K562 (cell line): Measurements from ENCODE around the gene NDFIP1. TPM values are rescaled to one million over a fixed set of nuclear protein-coding genes. Genes with fewer than 3 reads are reported as not detected.

Experiments
- ATAC-seq: fragments of 200-7000 bp; cut with Tn5 transposase; 3 replicates; pipeline ENCODE4 v1.9.1; 2020; ENCODE audit warnings: moderate library complexity
- BruUV-seq: library from RNA; stranded (reverse); fragments of 400-500 nt; replicated peaks from 2 replicates; lab custom pipeline; 2021; lab: Mats Ljungman, UMichigan
- CTCF ChIA-PET: fragments of 300-600 bp; formaldehyde crosslinking; extraction: SDS; loops from one replicate; lab custom pipeline; 2021; ENCODE audit warnings: low intra/inter-chr PET ratio; lab: Yijun Ruan, JAX
- POLR2A ChIA-PET: fragments of 300-600, 350-650 bp; sonication (Branson Sonifier 250); formaldehyde crosslinking; extraction: SDS; loops from one replicate; lab custom pipeline; 2021; ENCODE audit warnings: antibody characterized with exemption, inconsistent platforms; lab: Yijun Ruan, JAX
- DNase-seq, 4 experiments: peaks; one replicate each; pipeline versions ENCODE4 v3.0.0 to v3.0.0-alpha.2; 2011 to 2018; ENCODE audit warnings: low spot score in 3 of 4, mixed read lengths in 3 of 4; ENCODE audit errors: extremely low read depth in 1 of 4
- FAIRE-seq: peaks from 2 replicates; lab custom pipeline; 2011; peaks lifted over from hg19 to GRCh38; lab: Jason Lieb, UNC
- H2AFZ ChIP-seq: 2 replicates; pipeline ENCODE4 v1.6.0; 2011; ENCODE audit warnings: low read depth, low read length, control low read depth, inconsistent platforms
- H3K27ac ChIP-seq: fragments of 200-600 bp; 3 replicates; pipeline ENCODE4 v1.8.0; 2011; ENCODE audit warnings: low read depth, mild to moderate bottlenecking, control low read depth, inconsistent platforms, low read length, moderate library complexity, mixed read lengths; ENCODE audit errors: extremely low read depth
- H3K27me3 ChIP-seq, 2 experiments: fragments of 300-600 bp in 1 of 2; 2 replicates in 1 of 2; 3 replicates in 1 of 2; pipeline versions ENCODE4 v1.6.0 to v1.8.0; 2011; ENCODE audit warnings: inconsistent platforms in 2 of 2, low read length in 2 of 2, mild to moderate bottlenecking in 1 of 2, mixed read lengths in 1 of 2, moderate library complexity in 1 of 2; ENCODE audit not compliant: control insufficient read depth in 2 of 2, insufficient read depth in 2 of 2
- H3K36me3 ChIP-seq: fragments of 300-600 bp; 3 replicates; pipeline ENCODE4 v1.8.0; 2011; ENCODE audit warnings: mild to moderate bottlenecking, low read length, inconsistent platforms; ENCODE audit not compliant: control insufficient read depth, insufficient read depth
- H3K4me1 ChIP-seq, 2 experiments: fragments of 200-600 bp in 1 of 2; replicated peaks in 1 of 2; 2 replicates in 1 of 2; 3 replicates in 1 of 2; pipeline versions ENCODE4 v1.5.1 to v1.8.0; 2011; ENCODE audit warnings: inconsistent platforms in 2 of 2, low read length in 2 of 2, mild to moderate bottlenecking in 1 of 2, mixed read lengths in 1 of 2, moderate library complexity in 1 of 2; ENCODE audit not compliant: control insufficient read depth in 2 of 2, insufficient read depth in 2 of 2
- H3K4me2 ChIP-seq: 2 replicates; pipeline ENCODE4 v1.6.1; 2011; ENCODE audit warnings: low read length, control low read depth, inconsistent platforms, mixed read lengths; ENCODE audit not compliant: insufficient read depth
- H3K4me3 ChIP-seq: fragments of 200-600 bp; sonication (generic), shearing (Covaris generic); 2 replicates; pipeline ENCODE4 v1.5.1; 2016; ENCODE audit warnings: control low read depth, inconsistent platforms
- H3K79me2 ChIP-seq: fragments of 200-600 bp; 3 replicates; pipeline ENCODE4 v1.8.0; 2011; ENCODE audit warnings: low read length, inconsistent platforms; ENCODE audit not compliant: control insufficient read depth, insufficient read depth
- H3K9ac ChIP-seq, 2 experiments: 2 replicates each; pipeline versions ENCODE4 v1.6.0 to v1.6.1; 2011; ENCODE audit warnings: low read depth in 2 of 2, low read length in 2 of 2, control low read depth in 1 of 2, inconsistent platforms in 1 of 2, mild to moderate bottlenecking in 1 of 2, mixed read lengths in 1 of 2; ENCODE audit not compliant: insufficient read depth in 1 of 2
- H3K9me1 ChIP-seq: one replicate; pipeline ENCODE4 v1.6.0; 2011; ENCODE audit warnings: inconsistent platforms, mild to moderate bottlenecking, low read length, moderate library complexity; ENCODE audit not compliant: control insufficient read depth, insufficient read depth
- H3K9me3 ChIP-seq: replicated peaks from 2 replicates; pipeline ENCODE4 v1.5.1; 2011; ENCODE audit warnings: low read depth, low read length, inconsistent platforms; ENCODE audit not compliant: control insufficient read depth, insufficient read depth
- H4K20me1 ChIP-seq: replicated peaks from 2 replicates; pipeline ENCODE4 v1.6.1; 2011; ENCODE audit warnings: low read length, inconsistent platforms, mixed read lengths; ENCODE audit not compliant: control insufficient read depth, insufficient read depth
- GTF2B ChIP-seq: IDR thresholded peaks from 2 replicates; pipeline ENCODE4 v1.6.1; 2011; ENCODE audit not compliant: insufficient read length; ENCODE audit errors: extremely low read depth
- KDM4B ChIP-seq, 2 experiments: fragments of 450-650 bp in 1 of 2; sonication (generic) in 1 of 2; IDR thresholded peaks; 2 replicates each; pipeline ENCODE4 v1.6.1; 2016 to 2017; ENCODE audit warnings: borderline replicate concordance in 2 of 2, antibody characterized with exemption in 1 of 2, low read depth in 1 of 2, mild to moderate bottlenecking in 1 of 2
- MCM7 ChIP-seq, 2 experiments: fragments of 450-650 bp; IDR thresholded peaks; 2 replicates each; pipeline ENCODE4 v1.6.1; 2016 to 2018
- MEF2D ChIP-seq: conservative IDR thresholded peaks from 2 replicates; pipeline ENCODE4 v1.6.1; 2016; ENCODE audit warnings: low read depth, missing genetic modification characterization, missing compliant biosample characterization
- POLR3A ChIP-seq: IDR thresholded peaks from 2 replicates; pipeline ENCODE4 v1.6.1; 2011; ENCODE audit warnings: borderline replicate concordance, mild to moderate bottlenecking, moderate library complexity; ENCODE audit not compliant: insufficient read length, insufficient read depth; ENCODE audit errors: extremely low read depth
- PRMT5 ChIP-seq: sonication (generic); formaldehyde crosslinking; IDR thresholded peaks from 2 replicates; pipeline ENCODE4 v1.5.0; 2020; ENCODE audit warnings: missing genetic modification reagents
- RB1 ChIP-seq: fragments of 450-650 bp; IDR thresholded peaks from 2 replicates; pipeline ENCODE4 v1.6.1; 2017; ENCODE audit warnings: low read depth, mild to moderate bottlenecking
- TAF9B ChIP-seq: fragments of 450-650 bp; IDR thresholded peaks from 2 replicates; pipeline ENCODE4 v1.6.1; 2018; ENCODE audit warnings: mild to moderate bottlenecking; ENCODE audit not compliant: partially characterized antibody
- TEAD4 ChIP-seq, 2 experiments: sonication (generic) in 1 of 2; formaldehyde crosslinking in 1 of 2; IDR thresholded peaks; 2 replicates each; pipeline versions ENCODE4 v1.6.1 to v1.8.0; 2012 to 2022; ENCODE audit warnings: borderline replicate concordance in 1 of 2, inconsistent platforms in 1 of 2, low read length in 1 of 2, mild to moderate bottlenecking in 1 of 2, missing genetic modification reagents in 1 of 2
- ZBTB8A ChIP-seq: fragments of 450-650 bp; IDR thresholded peaks from 2 replicates; pipeline ENCODE4 v1.6.1; 2018; ENCODE audit warnings: mild to moderate bottlenecking, moderate library complexity; ENCODE audit not compliant: partially characterized antibody
- ZKSCAN3 ChIP-seq: fragments of 250-450 bp; sonication (Bioruptor Pico); IDR thresholded peaks from 2 replicates; pipeline ENCODE4 v1.4.0; 2020
- ZNF134 ChIP-seq: fragments of 250-450 bp; sonication (Bioruptor Pico); conservative IDR thresholded peaks from 2 replicates; pipeline ENCODE4 v1.4.0; 2020
- ZNF316 ChIP-seq: fragments of 450-650 bp; IDR thresholded peaks from 2 replicates; pipeline ENCODE4 v1.6.1; 2016
- ZNF586 ChIP-seq: fragments of 450-650 bp; formaldehyde crosslinking; conservative IDR thresholded peaks from 2 replicates; pipeline ENCODE4 v1.4.0; 2020; ENCODE audit warnings: mild to moderate bottlenecking, moderate library complexity
- ZNF780A ChIP-seq: fragments of 250-450 bp; sonication (Bioruptor Pico); IDR thresholded peaks from 2 replicates; pipeline ENCODE4 v1.5.0; 2021; ENCODE audit warnings: mild to moderate bottlenecking
- WGBS: fragments of 100-300 bp; shearing (Covaris generic); methylation state at CpG from one replicate; pipeline ENCODE4 v1.1.6; 2016; ENCODE audit warnings: low coverage, mixed read lengths; ENCODE audit not compliant: insufficient coverage; ENCODE audit errors: missing lambda C conversion rate; 5-methylcytosine and 5-hydroxymethylcytosine counted together
- in situ Hi-C: fragments of 300-500 bp; cut with MboI; formaldehyde crosslinking; loops from 4 replicates; pipeline ENCODE4 v1.15.0; 2018; ENCODE audit warnings: inconsistent platforms, mixed read lengths
- intact Hi-C: fragments of 100-400 bp; cut with micrococcal nuclease; formaldehyde crosslinking; loops from 2 replicates; pipeline ENCODE4 v1.14.2; 2022
- polyA plus RNA-seq, 8 experiments: library from polyadenylated mRNA; depleted of rRNA in 4 of 8; stranded (reverse) in 5 of 8; unstranded in 3 of 8; fragments of >200 nt; fragmentation: Nextera tagmentation in 2 of 8; fragmentation: Illumina TruSeq in 1 of 8; extraction: Ambion mirVana in 2 of 8; extraction: Trizol in 1 of 8; gene quantifications; 2 replicates each; pipeline versions ENCODE4 v1.2.1 to v1.2.3, GENCODE V29; 2011 to 2014; ENCODE audit warnings: inconsistent platforms in 1 of 8, missing spikeins in 1 of 8
- total RNA-seq, 7 experiments: library from RNA; depleted of rRNA in 6 of 7; stranded (reverse); fragments of >200 nt in 6 of 7; fragmentation: Illumina TruSeq in 2 of 7; extraction: Trizol in 2 of 7; gene quantifications; 2 replicates each; pipeline versions ENCODE4 v1.2.1 to v1.2.3, GENCODE V29; 2011 to 2021; ENCODE audit warnings: low replicate concordance in 1 of 7
- TF ChIP-seq, protein P1 (sequence below), 2 experiments: IDR thresholded peaks; 2 replicates each; pipeline ENCODE4 v1.6.1; 2012; ENCODE audit warnings: improper control_type of control experiment in 2 of 2, low read depth in 2 of 2, low read length in 2 of 2, borderline replicate concordance in 1 of 2

The NDFIP1 gene
- total and polyA plus RNA-seq, 9 of the 15 experiments (the other 6 are each of a cell fraction or from before 2014, with no cell fraction given): 5.3 to 37.5 (median 31.9) TPM

- H3K4me2 ChIP-seq: no peak overlapping the region
- ChIA-PET CTCF (interaction anchor here (3.3 to 4.5 kb wide), 2 partner anchors 399 to 549 kb away, joined by 15 to 72 read pairs; no protein-coding TSS in a partner anchor), POLR2A (no interaction called here)
- DNase-seq (no peak), ATAC-seq (no peak), FAIRE-seq (no peak)
- H3K27me3 ChIP-seq: no peaks in the 10 kb centered on the region
- WGBS: 84% methylated on average over 6 of the region's 8 CpGs
- no peak overlapping the region for H3K9ac ChIP-seq
- H3K4me1 ChIP-seq: no peaks in the 10 kb centered on the region
- H3K36me3 ChIP-seq: peaks cover 43% of the 10 kb centered on the region
- no peaks in the 10 kb centered on the region for H3K79me2 ChIP-seq
- no peak overlapping the region for H2AFZ ChIP-seq
- TF ChIP-seq ZKSCAN3 (CRISPR knock-in tag) (no peak), ZNF134 (CRISPR knock-in tag) (no peak), TAF9B (no peak), ZBTB8A (no peak), PRMT5 (no peak), RB1 (no peak), MEF2D (no peak), ZNF586 (CRISPR knock-in tag) (no peak), TEAD4 (IDR thresholded peaks at IDR 0.05; ENCODE audit: low read length) (no peak), TEAD4 (CRISPR knock-in tag; IDR thresholded peaks at IDR 0.05; ENCODE audit: borderline replicate concordance) (no peak), MCM7 (IDR thresholded peaks at IDR 0.05) (no peak), GTF2B (no peak), ZNF780A (CRISPR knock-in tag) (no peak), KDM4B (IDR thresholded peaks at IDR 0.05; ENCODE audit: borderline replicate concordance in 2 of 2, low read depth in 1 of 2) (no peak), ZNF316 (no peak), POLR3A (no peak)
- TF ChIP-seq, protein P1, sequence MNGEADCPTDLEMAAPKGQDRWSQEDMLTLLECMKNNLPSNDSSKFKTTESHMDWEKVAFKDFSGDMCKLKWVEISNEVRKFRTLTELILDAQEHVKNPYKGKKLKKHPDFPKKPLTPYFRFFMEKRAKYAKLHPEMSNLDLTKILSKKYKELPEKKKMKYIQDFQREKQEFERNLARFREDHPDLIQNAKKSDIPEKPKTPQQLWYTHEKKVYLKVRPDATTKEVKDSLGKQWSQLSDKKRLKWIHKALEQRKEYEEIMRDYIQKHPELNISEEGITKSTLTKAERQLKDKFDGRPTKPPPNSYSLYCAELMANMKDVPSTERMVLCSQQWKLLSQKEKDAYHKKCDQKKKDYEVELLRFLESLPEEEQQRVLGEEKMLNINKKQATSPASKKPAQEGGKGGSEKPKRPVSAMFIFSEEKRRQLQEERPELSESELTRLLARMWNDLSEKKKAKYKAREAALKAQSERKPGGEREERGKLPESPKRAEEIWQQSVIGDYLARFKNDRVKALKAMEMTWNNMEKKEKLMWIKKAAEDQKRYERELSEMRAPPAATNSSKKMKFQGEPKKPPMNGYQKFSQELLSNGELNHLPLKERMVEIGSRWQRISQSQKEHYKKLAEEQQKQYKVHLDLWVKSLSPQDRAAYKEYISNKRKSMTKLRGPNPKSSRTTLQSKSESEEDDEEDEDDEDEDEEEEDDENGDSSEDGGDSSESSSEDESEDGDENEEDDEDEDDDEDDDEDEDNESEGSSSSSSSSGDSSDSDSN (IDR thresholded peaks at IDR 0.05; ENCODE audit: borderline replicate concordance in 1 of 2, low read depth in 2 of 2, low read length in 2 of 2): no peak
- H3K27ac ChIP-seq: no peak overlapping the region
- H3K4me3 ChIP-seq: no peak overlapping the region
- no peaks in the 10 kb centered on the region for H3K9me1 ChIP-seq
- no peaks in the 10 kb centered on the region for H3K9me3 ChIP-seq
- in situ Hi-C loops: no loop called here
- intact Hi-C loops: loop anchor here (5.0 to 10.0 kb wide), 2 partner anchors 172 to 734 kb away; no protein-coding TSS in a partner anchor
- no peaks in the 10 kb centered on the region for H4K20me1 ChIP-seq
- BruUV-seq: no TSS peak
Measured at GRCh38 chr5:142150431-142150830, 41.9 kb downstream of the NDFIP1 start.
